NCI-H1048 (cell line): ENCODE data around the gene CCP110.

Source experiments
- DNase-seq: peaks from one replicate; lab custom pipeline; 2025; lab: John Stamatoyannopoulos, UW

CCP110 gene

GRCh38 chr16:19601083-19601976 lies 77.6 kb downstream of the CCP110 start:
- no peak for DNase-seq
